NCI-H128 (cell line): ENCODE data around the gene ZNF556.
"Not testable (repeated sequence)": the region's sequence is repeated elsewhere in the genome, so short reads cannot be mapped to it uniquely, and the experiment has no call there.

ENCODE experiments used
- DNase-seq: peaks from one replicate; lab custom pipeline; 2025; ENCODE audit not compliant: unreplicated experiment; lab: John Stamatoyannopoulos, UW

ZNF556 gene

DNA sequence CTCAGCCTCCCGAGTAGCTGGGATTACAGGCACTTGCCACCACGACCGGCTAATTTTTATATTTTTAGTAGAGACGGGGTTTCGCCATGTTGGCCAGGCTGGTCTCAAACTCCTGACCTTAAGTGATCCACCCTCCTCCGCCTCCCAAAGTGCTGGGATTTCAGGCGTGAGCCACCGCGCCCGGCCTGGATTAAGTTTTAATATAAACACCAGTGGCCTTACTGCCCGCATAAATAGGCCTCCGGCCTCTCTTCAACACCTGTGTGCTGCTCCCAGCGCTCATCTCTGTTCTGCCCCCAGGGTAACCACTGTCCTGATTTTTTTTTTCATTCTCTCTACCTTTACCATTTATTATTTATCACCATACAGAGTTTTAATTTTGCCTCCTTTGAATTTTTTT lies 36.2 kb downstream of the ZNF556 start:
- DNase-seq: not testable (repeated sequence)

GRCh38 chr19:2905918-2906519 lies 38.9 kb downstream of the ZNF556 start:
- no peak for DNase-seq

GRCh38 chr19:2906631-2907195 lies 39.6 kb downstream of the ZNF556 start:
- no peak for DNase-seq

DNA sequence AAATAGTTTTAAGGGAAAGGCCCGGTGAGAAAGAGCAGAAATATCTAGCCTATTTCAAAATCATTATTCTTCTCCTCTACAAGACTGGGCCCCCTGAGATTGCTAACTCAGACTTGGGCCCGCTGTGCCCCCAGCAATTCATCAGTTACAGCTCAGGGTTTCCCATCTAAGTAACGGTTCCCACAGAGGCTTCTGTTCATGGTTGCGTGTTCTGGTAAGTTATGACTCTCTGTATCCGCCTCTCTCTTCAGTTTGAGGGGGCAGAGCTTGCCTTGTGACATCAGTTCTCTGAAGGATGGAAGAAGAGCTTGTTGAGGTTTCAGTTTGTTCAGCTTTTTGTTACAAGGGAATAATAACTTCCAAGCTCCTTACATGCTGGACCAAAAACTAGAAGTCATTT lies 45.2 kb downstream of the ZNF556 start:
- no peak for DNase-seq

DNA sequence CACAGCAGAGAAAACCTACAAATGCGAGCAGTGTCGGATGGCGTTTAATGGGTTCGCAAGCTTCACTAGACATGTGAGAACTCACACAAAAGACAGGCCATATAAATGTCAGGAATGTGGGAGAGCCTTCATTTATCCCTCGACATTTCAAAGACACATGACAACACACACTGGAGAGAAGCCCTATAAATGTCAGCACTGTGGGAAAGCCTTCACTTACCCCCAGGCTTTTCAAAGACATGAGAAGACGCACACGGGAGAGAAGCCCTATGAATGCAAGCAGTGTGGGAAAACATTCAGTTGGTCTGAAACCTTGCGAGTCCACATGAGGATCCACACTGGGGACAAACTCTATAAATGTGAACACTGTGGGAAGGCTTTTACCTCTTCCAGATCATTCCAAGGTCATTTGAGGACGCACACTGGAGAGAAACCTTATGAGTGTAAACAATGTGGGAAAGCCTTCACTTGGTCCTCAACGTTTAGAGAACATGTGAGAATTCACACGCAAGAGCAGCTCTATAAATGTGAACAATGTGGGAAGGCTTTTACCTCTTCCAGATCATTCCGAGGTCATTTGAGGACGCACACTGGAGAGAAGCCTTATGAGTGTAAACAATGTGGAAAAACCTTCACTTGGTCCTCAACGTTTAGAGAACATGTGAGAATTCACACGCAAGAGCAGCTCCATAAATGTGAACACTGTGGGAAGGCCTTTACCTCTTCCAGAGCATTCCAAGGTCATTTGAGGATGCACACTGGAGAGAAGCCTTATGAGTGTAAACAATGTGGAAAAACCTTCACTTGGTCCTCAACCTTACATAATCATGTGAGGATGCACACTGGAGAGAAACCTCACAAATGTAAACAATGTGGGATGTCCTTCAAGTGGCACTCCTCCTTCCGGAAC lies 50.4 kb downstream of the ZNF556 start:
- no peak for DNase-seq

DNA sequence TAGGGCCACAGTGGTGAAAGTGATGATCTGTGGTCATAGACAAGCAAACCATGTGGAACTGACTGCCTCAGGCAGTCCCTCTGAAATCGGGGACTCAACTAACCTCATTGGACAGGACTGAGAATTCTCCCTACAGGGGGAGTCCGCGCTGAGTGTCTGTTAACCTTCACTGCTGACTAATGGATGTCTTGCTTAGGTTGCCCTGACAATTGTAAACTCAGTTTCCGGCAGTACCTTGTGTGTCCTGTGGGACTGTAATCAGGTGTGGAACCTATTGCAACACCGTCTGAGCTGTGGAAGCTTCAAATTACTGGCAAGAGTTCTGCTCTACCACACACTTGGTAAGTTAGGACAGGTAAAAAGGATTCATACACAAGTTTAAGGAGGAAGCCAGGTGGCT lies 55.9 kb downstream of the ZNF556 start:
- DNase-seq: no peak

GRCh38 chr19:2923510-2923909 lies 56.4 kb downstream of the ZNF556 start:
- DNase-seq: no peak

- DNase-seq: no peak
Measured at GRCh38 chr19:2926341-2927031, 59.4 kb downstream of the ZNF556 start.

DNA sequence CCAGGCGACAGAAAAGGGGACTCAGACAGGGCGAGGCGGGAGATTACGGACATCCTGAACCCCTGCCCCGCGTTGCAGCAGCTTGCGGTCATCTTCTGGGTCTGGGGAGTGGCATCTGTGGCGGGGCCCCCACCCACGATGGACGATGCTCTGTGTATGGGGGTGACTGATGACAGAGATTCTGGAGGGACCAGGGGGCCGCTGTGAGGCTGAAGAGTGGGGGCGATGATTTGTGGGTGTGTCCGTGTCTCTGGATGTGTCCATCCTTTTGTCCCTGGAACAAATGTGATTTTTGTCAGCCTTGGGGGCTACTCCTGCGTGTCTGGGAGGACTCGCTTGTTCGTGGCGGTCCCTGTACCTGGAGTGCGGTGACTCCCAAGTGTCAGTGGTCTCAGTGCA lies 59.9 kb downstream of the ZNF556 start:
- DNase-seq: no peak
